Testis (tissue), 5 donors: ENCODE results near the gene TRMT11. TPM values are rescaled to one million over a fixed set of nuclear protein-coding genes. Genes with fewer than 3 reads are reported as not detected.
A peak's percentile ranks its signal among the peaks of the same experiment; 100 is the strongest.

Source experiments
- DNase-seq: peaks from one replicate; pipeline ENCODE4 v3.0.0-alpha.2; 2019
- H3K27ac ChIP-seq, 2 donors: fragments of 200-600 bp; sonication (generic); one replicate each; pipeline ENCODE4 v1.5.1; 2019
- H3K27me3 ChIP-seq: fragments of 200-600 bp; sonication (generic); one replicate; pipeline ENCODE4 v1.5.1; 2019
- H3K36me3 ChIP-seq: fragments of 200-600 bp; sonication (generic); one replicate; pipeline ENCODE4 v1.5.1; 2017; ENCODE audit warnings: low read depth; ENCODE audit errors: missing control alignments
- H3K4me1 ChIP-seq: fragments of 200-600 bp; sonication (generic); one replicate; pipeline ENCODE4 v1.5.1; 2019
- H3K4me3 ChIP-seq, 2 donors: fragments of 200-600 bp; sonication (generic); one replicate each; pipeline ENCODE4 v1.5.1; 2017 to 2019
- H3K9me3 ChIP-seq: fragments of 200-600 bp; sonication (generic); one replicate; pipeline ENCODE4 v1.5.1; 2017
- CTCF ChIP-seq, 3 experiments: fragments of 450-650 bp in 2 of 3; fragments of 200-600 bp in 1 of 3; sonication (generic) in 1 of 3; IDR thresholded peaks; one replicate each; pipeline ENCODE4 v1.5.1; 2016 to 2019; ENCODE audit warnings: antibody characterized with exemption in 3 of 3, mild to moderate bottlenecking in 2 of 3, moderate library complexity in 1 of 3
- POLR2A ChIP-seq: fragments of 450-650 bp; IDR thresholded peaks from one replicate; pipeline ENCODE4 v1.6.1; 2017; ENCODE audit warnings: antibody characterized with exemption, mild to moderate bottlenecking, moderate library complexity
- WGBS, 2 donors: methylation state at CpG; one replicate each; pipeline ENCODE4 v1.1.5; 2018; 5-methylcytosine and 5-hydroxymethylcytosine counted together
- intact Hi-C: fragments of 100-400 bp; cut with DNase I; formaldehyde crosslinking; loops from one replicate; pipeline ENCODE4 v1.15.1; 2023; ENCODE audit warnings: low total_unique reads
- long read RNA-seq, 2 donors: transcript quantifications; one replicate each; lab custom pipeline, GENCODE V29; 2026
- polyA plus RNA-seq: library from polyadenylated mRNA; stranded (reverse); fragments of 350-450 nt; fragmentation: Illumina TruSeq; extraction: RNeasy Lipid Tissue Mini Kit (QIAGEN cat#74804); gene quantifications from one replicate; pipeline ENCODE4 v1.2.3, GENCODE V29; 2014; ENCODE audit warnings: low read depth, low replicate concordance; ENCODE audit not compliant: insufficient read depth
- total RNA-seq, 2 donors: library from RNA; depleted of rRNA; stranded (reverse); fragments of >200 nt; gene quantifications; one replicate each; pipeline ENCODE4 v1.2.3, GENCODE V29; 2016

The TRMT11 gene
- total RNA-seq (10 to 100 TPM; 32.2 to 51.2 TPM), polyA plus RNA-seq (16.1 TPM)
- long read RNA-seq, donor 1, partial matches to known transcripts = 0 of 4 reads
- long read RNA-seq, donor 1, other reads (novel, unspliced or antisense) = 0 of 4 reads
- long read RNA-seq, donor 2, transcript TRMT11-201 (13 exons, 1,565 nt) = major isoform, 5 of 5 reads
- long read RNA-seq, donor 2, partial matches to known transcripts = 0 of 5 reads
- long read RNA-seq, donor 2, other reads (novel, unspliced or antisense) = 0 of 5 reads

GRCh38 chr6:125986301-125987025 lies at the start of gene TRMT11:
Gene TRMT11, plus strand, starts transcription at chr6:125986540. Its CDS starts 11 bp downstream, at chr6:125986551.
- H3K27ac ChIP-seq = peak within 1 kb of the TSS; percentile 34 to 85
- peak within 1 kb of the TSS; percentile 77 to 94 for H3K4me3 ChIP-seq
- peaks cover 12% of the 10 kb centered on the region for H3K4me1 ChIP-seq
- 1% methylated on average over 14 to 52 of the region's 52 CpGs for WGBS, 2 donors
- peak; percentile 95 for DNase-seq
- no peak for TF ChIP-seq POLR2A
- no peak for TF ChIP-seq CTCF (IDR thresholded peaks at IDR 0.05)
- no peaks in the 10 kb centered on the region for H3K36me3 ChIP-seq
- no peaks in the 10 kb centered on the region for H3K27me3 ChIP-seq
- H3K9me3 ChIP-seq = no peaks in the 10 kb centered on the region
- intact Hi-C loops = no loop called here

GRCh38 chr6:125939026-125939425 lies 47.3 kb upstream of the TRMT11 start:
- no peak for DNase-seq
- TF ChIP-seq CTCF (IDR thresholded peaks at IDR 0.05) (no peak), POLR2A (no peak)
- no peaks in the 10 kb centered on the region for H3K27me3 ChIP-seq
- H3K27ac ChIP-seq = no peak overlapping the region
- WGBS, 2 donors = 69 to 74% methylated on average over 1 of the region's 1 CpG
- no peaks in the 10 kb centered on the region for H3K9me3 ChIP-seq
- no peaks in the 10 kb centered on the region for H3K36me3 ChIP-seq
- H3K4me1 ChIP-seq = no peaks in the 10 kb centered on the region
- no peak overlapping the region for H3K4me3 ChIP-seq
- intact Hi-C loops = no loop called here

- intact Hi-C loops = no loop called here
- Histone ChIP-seq H3K36me3 (no peaks in the 10 kb centered on the region), H3K27me3 (no peaks in the 10 kb centered on the region), H3K27ac (no peak overlapping the region), H3K9me3 (no peaks in the 10 kb centered on the region), H3K4me3 (no peak overlapping the region), H3K4me1 (no peaks in the 10 kb centered on the region)
- 85 to 94% methylated on average over 2 of the region's 2 CpGs for WGBS, 2 donors
- no peak for TF ChIP-seq POLR2A
- no peak for TF ChIP-seq CTCF (IDR thresholded peaks at IDR 0.05)
- DNase-seq = no peak
These were observed 46.5 kb upstream of the TRMT11 start for GRCh38 chr6:125939791-125940190.

- no peak for TF ChIP-seq POLR2A
- TF ChIP-seq CTCF (IDR thresholded peaks at IDR 0.05) = no peak
- no peaks in the 10 kb centered on the region for H3K27me3 ChIP-seq
- intact Hi-C loops = no loop called here
- DNase-seq = no peak
- 67 to 68% methylated on average over 5 of the region's 5 CpGs for WGBS, 2 donors
- no peaks in the 10 kb centered on the region for H3K4me1 ChIP-seq
- H3K27ac ChIP-seq = no peak overlapping the region
- no peak overlapping the region for H3K4me3 ChIP-seq
- H3K36me3 ChIP-seq = no peaks in the 10 kb centered on the region
- no peaks in the 10 kb centered on the region for H3K9me3 ChIP-seq
These were observed 45.9 kb upstream of the TRMT11 start for GRCh38 chr6:125940247-125941041.
